GM12873 (cell line): ENCODE measurements around the gene OCLN.

Source experiments
- TF ChIP-seq, protein P1 (sequence below): IDR thresholded peaks from 2 replicates; pipeline ENCODE4 v1.5.1; 2012; ENCODE audit warnings: low read depth, mild to moderate bottlenecking, moderate library complexity, low read length, control low read depth; ENCODE audit not compliant: insufficient read depth; ENCODE audit errors: missing control alignments

OCLN gene

DNA sequence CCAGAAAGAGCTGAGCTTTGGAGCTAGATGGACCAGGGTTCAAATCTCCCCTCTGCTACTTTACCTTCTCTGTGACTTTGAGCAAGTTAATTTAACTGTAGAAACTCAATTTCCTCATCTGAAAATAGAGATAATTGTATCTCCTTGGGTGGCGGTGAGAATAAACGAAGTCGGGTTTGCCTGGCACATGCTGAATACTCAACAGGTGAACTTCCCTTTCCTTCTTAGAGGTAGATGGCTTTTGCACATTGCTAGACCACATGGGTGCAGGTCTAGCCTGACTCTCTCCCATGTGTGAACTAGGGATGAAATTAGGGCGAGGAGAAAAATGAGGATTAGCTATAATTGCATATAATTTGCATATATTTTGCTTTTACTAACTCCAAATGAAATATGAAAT lies 36.0 kb downstream of the OCLN start:
- TF ChIP-seq, protein P1, sequence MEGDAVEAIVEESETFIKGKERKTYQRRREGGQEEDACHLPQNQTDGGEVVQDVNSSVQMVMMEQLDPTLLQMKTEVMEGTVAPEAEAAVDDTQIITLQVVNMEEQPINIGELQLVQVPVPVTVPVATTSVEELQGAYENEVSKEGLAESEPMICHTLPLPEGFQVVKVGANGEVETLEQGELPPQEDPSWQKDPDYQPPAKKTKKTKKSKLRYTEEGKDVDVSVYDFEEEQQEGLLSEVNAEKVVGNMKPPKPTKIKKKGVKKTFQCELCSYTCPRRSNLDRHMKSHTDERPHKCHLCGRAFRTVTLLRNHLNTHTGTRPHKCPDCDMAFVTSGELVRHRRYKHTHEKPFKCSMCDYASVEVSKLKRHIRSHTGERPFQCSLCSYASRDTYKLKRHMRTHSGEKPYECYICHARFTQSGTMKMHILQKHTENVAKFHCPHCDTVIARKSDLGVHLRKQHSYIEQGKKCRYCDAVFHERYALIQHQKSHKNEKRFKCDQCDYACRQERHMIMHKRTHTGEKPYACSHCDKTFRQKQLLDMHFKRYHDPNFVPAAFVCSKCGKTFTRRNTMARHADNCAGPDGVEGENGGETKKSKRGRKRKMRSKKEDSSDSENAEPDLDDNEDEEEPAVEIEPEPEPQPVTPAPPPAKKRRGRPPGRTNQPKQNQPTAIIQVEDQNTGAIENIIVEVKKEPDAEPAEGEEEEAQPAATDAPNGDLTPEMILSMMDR: no peak

DNA sequence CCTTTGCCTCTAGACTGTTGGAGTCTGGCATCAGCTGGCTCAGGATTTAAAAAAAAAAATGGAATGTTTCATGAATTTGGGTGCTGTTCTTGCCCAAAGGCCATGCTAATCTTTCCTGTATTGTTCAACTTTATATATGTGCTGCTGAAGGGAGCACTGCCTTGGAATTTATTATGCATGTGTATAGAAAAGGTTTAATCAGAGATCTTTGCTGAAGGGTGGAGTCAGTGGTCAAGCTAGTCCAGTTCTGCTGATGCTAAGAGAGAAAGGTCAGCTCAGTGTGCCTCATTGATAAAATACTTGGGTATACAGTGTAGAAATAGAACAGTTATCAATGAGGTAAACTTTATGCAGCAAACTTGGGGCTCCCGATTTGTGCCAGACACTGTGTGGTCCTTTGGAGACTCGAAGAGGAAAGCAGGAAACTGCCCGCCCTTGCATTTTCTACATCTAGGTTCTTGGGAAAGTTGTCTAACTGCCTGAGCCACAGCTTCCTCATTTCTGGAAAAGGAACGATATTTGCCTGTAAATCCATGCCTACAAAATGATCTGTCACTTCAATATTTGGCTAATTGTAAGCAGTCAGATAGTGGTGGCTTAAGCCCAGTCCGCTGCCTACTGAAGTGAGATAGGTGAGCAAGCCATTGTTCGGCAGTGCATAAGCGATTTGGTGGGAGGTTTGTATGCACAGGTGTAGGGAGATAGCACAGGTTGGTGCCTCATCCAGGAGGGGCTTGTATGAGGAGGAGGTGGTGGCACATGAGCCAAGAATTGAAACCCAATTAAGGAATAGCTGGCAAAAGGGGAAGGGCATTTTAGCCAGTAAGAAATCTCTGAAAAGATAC lies 38.2 kb downstream of the OCLN start:
- TF ChIP-seq, protein P1: no peak

DNA sequence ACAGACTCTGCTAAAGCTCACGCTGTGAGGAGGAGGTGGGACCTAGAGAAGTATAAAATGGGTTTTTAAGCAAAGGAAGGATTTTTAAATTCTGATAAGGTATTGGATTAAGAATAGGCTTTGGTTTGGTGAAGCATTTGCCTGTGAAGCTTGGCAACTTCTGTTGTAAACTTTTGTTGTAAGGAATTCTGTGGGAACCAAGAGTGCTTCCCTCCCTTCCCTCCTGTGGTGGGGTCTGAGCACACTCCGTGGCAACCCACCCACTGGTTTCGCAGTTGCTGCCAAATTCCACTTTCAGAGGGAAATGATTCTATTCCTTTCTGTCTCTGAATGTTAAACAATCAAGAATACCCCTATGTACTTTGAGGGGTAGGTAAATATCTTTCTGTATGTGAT lies 38.8 kb downstream of the OCLN start:
- TF ChIP-seq, protein P1: no peak

DNA sequence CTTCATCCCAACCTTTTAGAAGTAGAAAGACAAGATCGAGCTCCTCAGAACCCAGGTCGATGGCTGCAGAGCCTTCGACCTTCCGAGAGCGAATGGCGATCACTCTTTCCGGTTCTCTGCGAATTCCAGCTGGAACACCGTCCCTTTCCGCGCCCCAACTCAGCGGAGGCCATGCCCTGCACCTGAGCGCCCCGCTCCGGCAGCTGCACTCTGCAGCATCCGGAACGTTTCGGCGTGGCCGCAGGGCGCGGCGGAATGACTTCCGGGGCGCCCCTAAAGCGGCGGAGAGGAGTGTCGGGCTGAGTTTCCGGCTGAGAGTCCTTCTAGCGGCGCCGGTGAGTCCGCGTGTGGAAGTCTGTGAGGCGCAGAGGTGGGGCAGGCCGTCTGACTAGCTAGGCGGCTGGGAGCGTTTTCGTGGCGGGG lies 67.3 kb downstream of the OCLN start, which contains the start of gene GTF2H2C:
TSS of gene GTF2H2C (plus strand) at position 284 of the 423 bp plus-strand sequence. CDS start 4,942 bp downstream, outside the sequence.
- TF ChIP-seq, protein P1: peak; percentile 34
